GM18526 (cell line): Measurements from ENCODE around the gene IFNLR1.

Experiments used
- POLR2A ChIP-seq: IDR thresholded peaks from 3 replicates; pipeline ENCODE4 v1.6.1; 2011; ENCODE audit not compliant: insufficient read length; ENCODE audit errors: extremely low read depth

IFNLR1 gene

GRCh38 chr1:24172598-24172997 is 14.5 kb downstream of the IFNLR1 start:
- TF ChIP-seq POLR2A = no peak

- TF ChIP-seq POLR2A = no peak
Observed at GRCh38 chr1:24169286-24169685, 17.8 kb downstream of the IFNLR1 start.

GRCh38 chr1:24168245-24168644 is 18.8 kb downstream of the IFNLR1 start:
- no peak for TF ChIP-seq POLR2A

- no peak for TF ChIP-seq POLR2A
Observed at GRCh38 chr1:24167008-24167407, 20.1 kb downstream of the IFNLR1 start.

- TF ChIP-seq POLR2A = no peak
Observed at GRCh38 chr1:24165500-24165899, 21.6 kb downstream of the IFNLR1 start.

- no peak for TF ChIP-seq POLR2A
Observed at GRCh38 chr1:24164004-24164403, 23.1 kb downstream of the IFNLR1 start.

- TF ChIP-seq POLR2A = no peak
Observed at GRCh38 chr1:24162201-24162600, 24.9 kb downstream of the IFNLR1 start.

GRCh38 chr1:24161270-24161669 is 25.8 kb downstream of the IFNLR1 start:
- no peak for TF ChIP-seq POLR2A

GRCh38 chr1:24159366-24159765 is 27.7 kb downstream of the IFNLR1 start:
- TF ChIP-seq POLR2A = no peak

GRCh38 chr1:24157918-24158481 is 29.1 kb downstream of the IFNLR1 start:
- no peak for TF ChIP-seq POLR2A

- no peak for TF ChIP-seq POLR2A
Observed at GRCh38 chr1:24156542-24157260, 30.4 kb downstream of the IFNLR1 start.

GRCh38 chr1:24155011-24155782 is 31.9 kb downstream of the IFNLR1 start:
- no peak for TF ChIP-seq POLR2A

- no peak for TF ChIP-seq POLR2A
Observed at GRCh38 chr1:24154215-24154614, 32.9 kb downstream of the IFNLR1 start.

GRCh38 chr1:24152631-24153494 is 34.2 kb downstream of the IFNLR1 start:
- no peak for TF ChIP-seq POLR2A

GRCh38 chr1:24151175-24151533 is 35.9 kb downstream of the IFNLR1 start:
- TF ChIP-seq POLR2A = no peak
